Gastroesophageal sphincter (tissue), 3 donors: Measurements from ENCODE around the gene UMPS.

Source experiments
- POLR2A ChIP-seq, 2 donors: fragments of 450-650 bp; IDR thresholded peaks; one replicate each; pipeline ENCODE4 v1.6.1; 2017; ENCODE audit warnings: antibody characterized with exemption in 2 of 2, mild to moderate bottlenecking in 2 of 2, moderate library complexity in 1 of 2
- TF ChIP-seq, protein P1 (sequence below), 4 experiments: fragments of 200-600 bp in 2 of 4; fragments of 450-650 bp in 2 of 4; sonication (generic) in 1 of 4; IDR thresholded peaks; one replicate each; pipeline ENCODE4 v1.5.1; 2017 to 2019; ENCODE audit warnings: antibody characterized with exemption in 4 of 4, mild to moderate bottlenecking in 2 of 4, moderate library complexity in 2 of 4

GRCh38 chr3:124701687-124702086, 28.6 kb upstream of the UMPS start:
- no peak for TF ChIP-seq POLR2A (IDR thresholded peaks at IDR 0.05)
- TF ChIP-seq, protein P1, sequence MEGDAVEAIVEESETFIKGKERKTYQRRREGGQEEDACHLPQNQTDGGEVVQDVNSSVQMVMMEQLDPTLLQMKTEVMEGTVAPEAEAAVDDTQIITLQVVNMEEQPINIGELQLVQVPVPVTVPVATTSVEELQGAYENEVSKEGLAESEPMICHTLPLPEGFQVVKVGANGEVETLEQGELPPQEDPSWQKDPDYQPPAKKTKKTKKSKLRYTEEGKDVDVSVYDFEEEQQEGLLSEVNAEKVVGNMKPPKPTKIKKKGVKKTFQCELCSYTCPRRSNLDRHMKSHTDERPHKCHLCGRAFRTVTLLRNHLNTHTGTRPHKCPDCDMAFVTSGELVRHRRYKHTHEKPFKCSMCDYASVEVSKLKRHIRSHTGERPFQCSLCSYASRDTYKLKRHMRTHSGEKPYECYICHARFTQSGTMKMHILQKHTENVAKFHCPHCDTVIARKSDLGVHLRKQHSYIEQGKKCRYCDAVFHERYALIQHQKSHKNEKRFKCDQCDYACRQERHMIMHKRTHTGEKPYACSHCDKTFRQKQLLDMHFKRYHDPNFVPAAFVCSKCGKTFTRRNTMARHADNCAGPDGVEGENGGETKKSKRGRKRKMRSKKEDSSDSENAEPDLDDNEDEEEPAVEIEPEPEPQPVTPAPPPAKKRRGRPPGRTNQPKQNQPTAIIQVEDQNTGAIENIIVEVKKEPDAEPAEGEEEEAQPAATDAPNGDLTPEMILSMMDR (IDR thresholded peaks at IDR 0.05) = no peak
